Bronchial epithelial cell (primary cell): ENCODE measurements around the gene HIGD2A. TPM values are rescaled to one million over a fixed set of nuclear protein-coding genes. Genes with fewer than 3 reads are reported as not detected.

Source experiments
- DNase-seq: peaks from one replicate; pipeline ENCODE4 v3.0.0-alpha.2; 2010; ENCODE audit warnings: low read depth
- FAIRE-seq: peaks from 2 replicates; lab custom pipeline; 2011; peaks lifted over from hg19 to GRCh38; lab: Jason Lieb, UNC
- H3K27me3 ChIP-seq: 2 replicates; pipeline ENCODE4 v1.5.1; 2011; ENCODE audit warnings: low read length; ENCODE audit not compliant: control insufficient read depth, insufficient read depth
- H3K36me3 ChIP-seq: 2 replicates; pipeline ENCODE4 v1.5.1; 2011; ENCODE audit warnings: low read length; ENCODE audit not compliant: control insufficient read depth, insufficient read depth
- H3K4me3 ChIP-seq: 2 replicates; pipeline ENCODE4 v1.5.1; 2011; ENCODE audit warnings: mild to moderate bottlenecking, low read depth, low read length, control low read depth
- CTCF ChIP-seq: IDR thresholded peaks from 2 replicates; pipeline ENCODE4 v1.5.1; 2011; ENCODE audit warnings: mild to moderate bottlenecking, moderate library complexity, low read length, control low read depth, inconsistent platforms; ENCODE audit not compliant: insufficient read depth, severe bottlenecking
- total RNA-seq: library from RNA; depleted of rRNA; stranded (reverse); fragments of >200 nt; gene quantifications from 2 replicates; pipeline ENCODE4 v1.2.1, GENCODE V29; 2014

HIGD2A gene
- total RNA-seq, 1 donor from 2014 or later, result 20.8 TPM

- Histone ChIP-seq H3K27me3 (no peaks in the 10 kb centered on the region), H3K36me3 (no peaks in the 10 kb centered on the region), H3K4me3 (no peak overlapping the region)
- DNase-seq, result peak; percentile 91
- FAIRE-seq, result no peak
- TF ChIP-seq CTCF, result no peak
Observed at GRCh38 chr5:176438959-176439757, 50.6 kb downstream of the HIGD2A start.

Other genes starting within 250 kb of the HIGD2A start
- 1.3 and 2.4 TPM in 2 replicates for gene SIMC1, start 150.3 kb upstream of the HIGD2A start, total RNA-seq
- 54.2 and 70.2 TPM in 2 replicates for gene KIAA1191, start 27.0 kb upstream of the HIGD2A start, total RNA-seq
- gene ARL10, start 23.3 kb upstream of the HIGD2A start, total RNA-seq, result 4.2 and 5.2 TPM in 2 replicates
- 29.3 and 36.1 TPM in 2 replicates for gene NOP16, start 153 bp upstream of the HIGD2A start, total RNA-seq
- 241 and 381 TPM in 2 replicates for gene CLTB, start 27.8 kb downstream of the HIGD2A start, total RNA-seq
- 34.8 and 46.9 TPM in 2 replicates for gene FAF2, start 59.6 kb downstream of the HIGD2A start, total RNA-seq
- gene RNF44, start 148.7 kb downstream of the HIGD2A start, total RNA-seq, result 2.1 and 3.6 TPM in 2 replicates
- under 0.01 TPM in 2 replicates for gene CDHR2, start 160.6 kb downstream of the HIGD2A start, total RNA-seq
- gene GPRIN1, start 221.4 kb downstream of the HIGD2A start, total RNA-seq, result 1.6 and 2.8 TPM in 2 replicates
- gene SNCB, start 241.8 kb downstream of the HIGD2A start, total RNA-seq, result not detected in 2 replicates
- not detected in 2 replicates for gene EIF4E1B, start 241.9 kb downstream of the HIGD2A start, total RNA-seq